SU-DHL-6 (cell line): Measurements from ENCODE around the gene CGB5.

Experiments used
- CTCF ChIP-seq: fragments of 200-600 bp; sonication (generic); IDR thresholded peaks from one replicate; pipeline ENCODE4 v1.5.1; 2017; ENCODE audit warnings: antibody characterized with exemption, mild to moderate bottlenecking, low read length, moderate library complexity; ENCODE audit not compliant: insufficient read depth, poor library complexity, severe bottlenecking
- EZH2phosphoT487 ChIP-seq: fragments of 200-600 bp; sonication (generic), shearing (Covaris generic); conservative IDR thresholded peaks from 2 replicates; pipeline ENCODE4 v1.6.1; 2018; ENCODE audit warnings: mild to moderate bottlenecking, antibody characterized with exemption, low read length, moderate library complexity, mixed read lengths

GRCh38 chr19:49059053-49059452 is 15.4 kb downstream of the CGB5 start:
- TF ChIP-seq CTCF (no peak), EZH2phosphoT487 (no peak)
